ENCODE results near the gene MAPK8IP1.

DNA sequence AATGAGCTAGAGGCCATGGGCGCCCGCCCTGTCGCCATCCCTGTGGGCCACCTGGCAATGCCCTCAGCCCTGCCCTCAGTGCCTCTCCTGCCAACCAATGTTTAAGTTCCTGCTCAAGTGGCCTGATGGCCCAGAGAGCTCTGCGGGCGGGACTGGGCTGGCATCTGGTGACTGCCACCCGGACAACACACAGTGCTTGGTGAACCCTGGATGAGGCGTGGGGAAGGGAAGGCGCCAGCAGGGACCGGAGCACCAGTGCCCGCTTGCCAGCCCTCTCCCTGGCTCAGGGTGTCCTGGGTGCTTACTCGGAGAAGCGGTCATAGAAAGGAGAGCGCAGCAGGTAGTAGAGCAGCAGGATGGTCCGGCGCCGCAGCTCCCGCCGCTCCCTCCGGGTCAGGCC is 28.1 kb downstream of the MAPK8IP1 start:
- TF ChIP-seq, protein P1, sequence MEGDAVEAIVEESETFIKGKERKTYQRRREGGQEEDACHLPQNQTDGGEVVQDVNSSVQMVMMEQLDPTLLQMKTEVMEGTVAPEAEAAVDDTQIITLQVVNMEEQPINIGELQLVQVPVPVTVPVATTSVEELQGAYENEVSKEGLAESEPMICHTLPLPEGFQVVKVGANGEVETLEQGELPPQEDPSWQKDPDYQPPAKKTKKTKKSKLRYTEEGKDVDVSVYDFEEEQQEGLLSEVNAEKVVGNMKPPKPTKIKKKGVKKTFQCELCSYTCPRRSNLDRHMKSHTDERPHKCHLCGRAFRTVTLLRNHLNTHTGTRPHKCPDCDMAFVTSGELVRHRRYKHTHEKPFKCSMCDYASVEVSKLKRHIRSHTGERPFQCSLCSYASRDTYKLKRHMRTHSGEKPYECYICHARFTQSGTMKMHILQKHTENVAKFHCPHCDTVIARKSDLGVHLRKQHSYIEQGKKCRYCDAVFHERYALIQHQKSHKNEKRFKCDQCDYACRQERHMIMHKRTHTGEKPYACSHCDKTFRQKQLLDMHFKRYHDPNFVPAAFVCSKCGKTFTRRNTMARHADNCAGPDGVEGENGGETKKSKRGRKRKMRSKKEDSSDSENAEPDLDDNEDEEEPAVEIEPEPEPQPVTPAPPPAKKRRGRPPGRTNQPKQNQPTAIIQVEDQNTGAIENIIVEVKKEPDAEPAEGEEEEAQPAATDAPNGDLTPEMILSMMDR (IDR thresholded peaks at IDR 0.05): no peak
- TF ChIP-seq POLR2AphosphoS5 (IDR thresholded peaks at IDR 0.05): no peak

Data from esophagus muscularis mucosa (tissue), 3 donors.